Stimulated activated CD8-positive, alpha-beta memory T cell treated with anti-CD3 and anti-CD28 coated beads, Interleukin-4, amount 100 ng/mL, for 1 hour (primary cell): Measurements from ENCODE around the gene ITGB1.
"Not testable (repeated sequence)": the region's sequence is repeated elsewhere in the genome, so short reads cannot be mapped to it uniquely, and the experiment has no call there.

ENCODE experiments used
- DNase-seq, 2 donors: peaks; one replicate each; pipeline ENCODE4 v3.0.0-alpha.2; 2020; ENCODE audit warnings: low read depth in 2 of 2, low spot score in 1 of 2

The ITGB1 gene

GRCh38 chr10:32939296-32940111, 18.5 kb downstream of the ITGB1 start:
- no peak for DNase-seq

GRCh38 chr10:32938554-32939061, 19.4 kb downstream of the ITGB1 start:
- no peak for DNase-seq

GRCh38 chr10:32937911-32938424, 20.1 kb downstream of the ITGB1 start:
- no peak for DNase-seq

GRCh38 chr10:32932225-32932729, 25.8 kb downstream of the ITGB1 start:
- no peak for DNase-seq

- no peak for DNase-seq
Measured at GRCh38 chr10:32931593-32931992, 26.4 kb downstream of the ITGB1 start.

GRCh38 chr10:32930036-32930435, 28.0 kb downstream of the ITGB1 start:
- no peak for DNase-seq

- DNase-seq = no peak
Measured at GRCh38 chr10:32929634-32930033, 28.4 kb downstream of the ITGB1 start.

GRCh38 chr10:32927750-32928149, 30.3 kb downstream of the ITGB1 start:
- no peak for DNase-seq

GRCh38 chr10:32923849-32924248, 34.2 kb downstream of the ITGB1 start:
- no peak for DNase-seq

GRCh38 chr10:32923134-32923533, 34.9 kb downstream of the ITGB1 start:
- no peak for DNase-seq

GRCh38 chr10:32922170-32922569, 35.9 kb downstream of the ITGB1 start:
- DNase-seq = no peak

- DNase-seq = not testable (repeated sequence)
Measured at GRCh38 chr10:32917817-32918216, 40.2 kb downstream of the ITGB1 start.

- DNase-seq = no peak
Measured at GRCh38 chr10:32911285-32912016, 46.6 kb downstream of the ITGB1 start.

GRCh38 chr10:32909970-32910369, 48.1 kb downstream of the ITGB1 start:
- not testable (repeated sequence) for DNase-seq

GRCh38 chr10:32909456-32909855, 48.6 kb downstream of the ITGB1 start:
- DNase-seq = no peak

- DNase-seq = no peak
Measured at GRCh38 chr10:32906595-32906994, 51.4 kb downstream of the ITGB1 start.

- no peak for DNase-seq
Measured at GRCh38 chr10:32905466-32905865, 52.6 kb downstream of the ITGB1 start.

GRCh38 chr10:32901815-32902214, 56.2 kb downstream of the ITGB1 start:
- no peak for DNase-seq

- not testable (repeated sequence) for DNase-seq
Measured at GRCh38 chr10:32895200-32895968, 62.6 kb downstream of the ITGB1 start.

- DNase-seq = no peak
Measured at GRCh38 chr10:32893916-32894664, 63.9 kb downstream of the ITGB1 start.
